Skeletal muscle tissue (tissue), 4 donors: ENCODE data around the gene NOTCH1. TPM values are rescaled to one million over a fixed set of nuclear protein-coding genes. Genes with fewer than 3 reads are reported as not detected.
A peak's percentile ranks its signal among the peaks of the same experiment; 100 is the strongest.

Experiments used
- H3K27ac ChIP-seq: one replicate; pipeline ENCODE4 v1.7.0; 2013; ENCODE audit warnings: mild to moderate bottlenecking, low read depth, low read length, inconsistent platforms
- H3K27me3 ChIP-seq, 3 donors: one replicate each; pipeline ENCODE4 v1.7.0; 2013; ENCODE audit warnings: low read length in 3 of 3; ENCODE audit not compliant: control insufficient read depth in 3 of 3, insufficient read depth in 3 of 3
- H3K36me3 ChIP-seq, 3 donors: one replicate each; pipeline ENCODE4 v1.7.0; 2013; ENCODE audit warnings: low read length in 3 of 3; ENCODE audit not compliant: control insufficient read depth in 3 of 3, insufficient read depth in 3 of 3
- H3K4me1 ChIP-seq, 3 donors: one replicate each; pipeline ENCODE4 v1.7.0; 2013; ENCODE audit warnings: low read length in 3 of 3, mild to moderate bottlenecking in 3 of 3; ENCODE audit not compliant: control insufficient read depth in 3 of 3, insufficient read depth in 3 of 3
- H3K4me3 ChIP-seq, 3 donors: one replicate each; pipeline ENCODE4 v1.7.0; 2013; ENCODE audit warnings: low read length in 3 of 3
- H3K9ac ChIP-seq, 3 donors: one replicate each; pipeline ENCODE4 v1.7.0; 2013; ENCODE audit warnings: low read length in 3 of 3, mild to moderate bottlenecking in 3 of 3, moderate library complexity in 2 of 3, low read depth in 1 of 3
- H3K9me3 ChIP-seq, 3 donors: one replicate each; pipeline ENCODE4 v1.7.0; 2013; ENCODE audit warnings: low read length in 3 of 3; ENCODE audit not compliant: control insufficient read depth in 3 of 3
- total RNA-seq: library from RNA; depleted of rRNA; stranded (reverse); fragments of >200 nt; gene quantifications from one replicate; pipeline ENCODE4 v1.2.3, GENCODE V29; 2014
- donor health status: Osteomylitis.

NOTCH1 gene
- total RNA-seq, 1 donor from 2014 or later = 69.4 TPM

DNA sequence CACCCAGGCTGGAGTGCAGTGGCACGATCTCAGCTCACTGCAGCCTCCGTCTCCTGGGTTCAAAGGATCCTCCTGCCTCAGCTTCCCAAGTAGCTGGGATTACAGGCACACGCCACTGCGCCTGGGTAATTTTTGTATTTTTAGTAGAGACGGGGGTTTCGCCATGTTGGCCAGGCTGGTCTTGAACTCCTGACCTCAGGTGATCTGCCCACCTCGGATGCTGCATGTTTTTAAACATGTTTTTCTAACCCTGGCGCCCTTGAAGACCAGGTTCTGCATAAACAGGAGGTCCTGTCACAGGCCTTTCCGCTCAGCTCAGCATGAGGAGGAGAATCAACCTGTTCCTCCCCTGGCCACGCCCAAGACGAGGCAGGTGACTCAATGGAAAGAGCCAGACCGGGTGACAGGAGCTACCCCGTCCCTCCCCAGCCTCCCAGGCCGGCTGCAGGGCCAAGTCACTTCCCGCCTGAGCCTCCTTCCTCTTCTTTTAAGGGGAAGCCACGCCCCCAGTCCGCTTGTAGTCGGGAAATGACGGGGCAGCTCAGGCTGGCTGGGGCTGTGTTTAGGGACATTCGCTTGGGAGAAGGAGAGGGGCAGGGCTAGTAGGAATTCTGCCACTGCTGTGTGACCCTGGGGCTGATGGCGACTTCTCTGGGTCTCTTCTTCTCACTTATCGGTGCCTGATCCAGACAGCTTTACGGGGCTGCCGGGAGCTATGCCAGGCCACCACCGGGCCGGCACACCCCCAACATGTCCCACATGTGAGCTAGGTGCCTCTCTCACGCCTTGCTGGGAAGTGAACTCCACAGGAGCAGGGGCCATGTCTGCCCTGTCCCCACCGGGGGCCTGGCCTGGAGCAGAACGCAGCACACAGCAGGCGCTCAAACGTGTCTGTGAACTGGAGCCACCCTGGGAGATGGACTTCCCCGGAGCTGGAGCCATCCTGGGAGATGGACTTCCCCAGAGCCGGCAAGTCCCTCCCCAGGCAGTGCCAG lies 6.1 kb downstream of the NOTCH1 start:
- Histone ChIP-seq H3K27me3 (no peaks in the 10 kb centered on the region), H3K4me3 (peak overlapping the region; percentile 13 to 40 (median 38)), H3K4me1 (peaks cover 44 to 70% (median 58%) of the 10 kb centered on the region in 3 donors), H3K9ac (peak overlapping the region; percentile 45 to 66 (median 51)), H3K9me3 (no peaks in the 10 kb centered on the region), H3K27ac (peak overlapping the region; percentile 85), H3K36me3 (peaks cover 2 to 5% (median 3%) of the 10 kb centered on the region in 3 donors)

DNA sequence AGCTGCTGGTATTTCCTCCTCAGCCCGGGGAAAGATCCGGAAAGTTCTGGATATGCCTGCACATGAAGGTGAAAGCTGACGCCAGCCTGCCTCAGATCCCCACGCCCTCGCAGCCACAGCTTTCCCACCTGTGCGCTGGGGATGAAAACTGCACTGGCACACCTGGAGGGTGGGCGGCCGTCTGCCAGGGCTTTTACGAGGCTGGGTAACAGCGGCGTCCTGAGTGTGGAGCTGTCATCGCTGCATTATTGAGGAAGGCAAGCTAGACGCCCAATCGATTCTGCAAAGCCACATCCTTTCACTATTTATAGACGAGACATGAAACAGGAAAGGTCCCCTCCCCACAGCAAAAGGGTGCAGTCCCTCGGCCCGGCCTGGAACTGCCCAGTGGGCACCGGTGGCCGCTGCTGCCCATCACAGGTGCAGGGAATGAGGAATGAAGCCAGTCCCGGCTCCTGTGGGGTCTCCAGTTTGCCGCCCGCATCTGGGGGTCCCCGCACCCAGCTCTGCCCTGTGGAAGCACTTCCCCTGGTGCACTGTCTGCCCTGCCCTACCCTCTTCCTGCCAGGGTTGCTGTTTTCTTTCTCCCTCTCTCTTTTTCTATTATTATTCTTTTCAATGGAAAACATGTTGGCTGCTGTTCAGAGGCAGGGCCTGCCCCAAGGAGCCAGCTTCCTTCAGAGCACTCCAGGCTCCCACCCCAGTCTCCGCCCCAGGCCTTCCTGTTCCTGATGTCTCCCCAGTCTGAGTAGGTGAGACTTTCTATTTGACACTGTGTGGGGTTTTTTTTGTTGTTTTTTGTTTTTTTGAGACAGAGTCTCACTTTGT lies 7.0 kb downstream of the NOTCH1 start:
- H3K27ac ChIP-seq = peak overlapping the region; percentile 85
- peak overlapping the region in 1 of 3 donors; percentile 6 for H3K4me3 ChIP-seq
- peaks cover 2 to 3% (median 3%) of the 10 kb centered on the region in 3 donors for H3K36me3 ChIP-seq
- peaks cover 48 to 70% (median 61%) of the 10 kb centered on the region in 3 donors for H3K4me1 ChIP-seq
- H3K9ac ChIP-seq = no peak overlapping the region
- H3K9me3 ChIP-seq = no peaks in the 10 kb centered on the region
- H3K27me3 ChIP-seq = no peaks in the 10 kb centered on the region

DNA sequence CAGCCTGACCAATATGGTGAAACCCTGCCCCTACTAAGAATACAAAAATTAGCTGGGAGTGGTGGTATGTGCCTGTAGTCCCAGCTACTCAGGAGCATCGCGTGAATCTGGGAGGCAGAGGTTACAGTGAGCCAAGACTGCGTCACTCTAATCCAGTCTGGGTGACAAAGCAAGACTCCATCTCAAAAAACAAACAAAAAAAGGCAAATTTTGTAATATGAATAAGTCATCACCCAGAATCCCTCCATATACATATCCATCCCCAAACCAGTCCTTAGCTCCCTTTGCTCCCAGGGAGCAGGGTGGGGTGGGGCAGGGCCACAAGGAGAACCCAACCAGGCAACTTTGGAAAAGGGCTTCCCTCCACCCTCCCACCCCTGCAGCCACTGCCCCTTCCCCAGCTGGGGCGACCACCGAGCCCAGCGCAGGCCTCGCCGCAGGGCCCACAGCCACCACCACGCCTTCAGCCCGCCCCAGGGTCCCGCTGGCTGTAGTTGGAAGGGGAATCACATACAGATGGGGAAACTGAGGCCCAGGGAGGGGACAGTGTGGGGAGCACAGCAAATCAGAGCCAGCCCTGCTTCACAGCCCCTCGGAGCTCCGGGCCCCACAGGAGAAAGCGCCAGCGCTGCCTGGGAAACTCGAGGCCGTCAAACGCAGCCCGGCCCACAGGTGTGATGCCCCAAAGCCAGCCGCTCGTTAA lies 7.8 kb downstream of the NOTCH1 start:
- no peaks in the 10 kb centered on the region for H3K9me3 ChIP-seq
- H3K4me1 ChIP-seq = peaks cover 43 to 69% (median 59%) of the 10 kb centered on the region in 3 donors
- H3K27ac ChIP-seq = no peak overlapping the region
- H3K27me3 ChIP-seq = no peaks in the 10 kb centered on the region
- H3K9ac ChIP-seq = no peak overlapping the region
- no peak overlapping the region for H3K4me3 ChIP-seq
- H3K36me3 ChIP-seq = peaks cover 2 to 3% (median 2%) of the 10 kb centered on the region in 3 donors

DNA sequence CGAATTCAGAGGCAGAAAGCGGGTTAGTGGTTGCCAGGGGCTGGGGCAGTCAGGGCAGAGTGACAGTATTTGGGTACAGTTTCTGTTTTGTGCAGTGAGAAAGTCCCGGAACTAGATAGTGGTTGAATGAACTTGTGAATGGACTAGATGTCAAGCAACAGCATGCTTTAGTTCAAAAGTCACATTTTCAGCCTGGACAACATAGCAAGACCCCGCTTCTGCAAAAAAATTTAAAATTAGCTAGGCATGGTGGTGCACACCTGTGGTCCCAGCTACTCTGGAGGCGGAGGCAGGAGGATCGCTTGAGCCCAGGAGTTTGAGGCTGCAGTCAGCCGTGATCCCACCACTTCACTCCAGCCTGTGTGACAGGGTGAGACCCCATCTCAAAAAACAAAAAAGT lies 8.4 kb downstream of the NOTCH1 start:
- Histone ChIP-seq H3K4me3 (no peak overlapping the region), H3K4me1 (peaks cover 41 to 69% (median 60%) of the 10 kb centered on the region in 3 donors), H3K27ac (no peak overlapping the region), H3K9me3 (no peaks in the 10 kb centered on the region), H3K9ac (no peak overlapping the region), H3K36me3 (peaks cover 2 to 3% (median 2%) of the 10 kb centered on the region in 3 donors), H3K27me3 (no peaks in the 10 kb centered on the region)

DNA sequence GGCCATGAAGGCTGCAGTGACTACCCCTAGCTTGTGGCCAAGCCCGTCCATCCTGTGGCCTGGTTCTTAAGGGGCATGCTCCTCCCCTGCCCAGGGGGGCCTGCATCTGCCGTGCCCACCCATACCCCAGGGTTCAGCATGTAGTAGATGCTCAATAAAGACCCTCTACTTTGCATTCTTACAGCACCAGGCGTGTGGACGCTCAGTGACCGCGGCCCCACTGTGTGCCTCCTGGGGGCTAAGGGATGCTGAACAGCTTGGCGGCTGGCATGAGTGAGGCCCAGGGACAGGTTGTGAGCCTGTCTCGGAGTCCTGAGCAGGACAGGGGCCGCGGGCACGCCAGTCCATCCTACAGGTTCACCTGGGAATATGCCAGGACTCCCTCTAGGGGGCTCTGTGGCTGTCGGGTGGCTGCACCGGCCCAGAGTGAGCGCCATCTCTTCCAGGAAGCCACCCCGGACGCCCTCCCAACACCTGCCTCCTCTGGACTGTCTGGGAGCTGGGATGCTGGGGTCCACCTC lies 9.1 kb downstream of the NOTCH1 start:
- Histone ChIP-seq H3K36me3 (peaks cover 0 to 3% (median 2%) of the 10 kb centered on the region in 3 donors), H3K27me3 (no peaks in the 10 kb centered on the region), H3K9me3 (no peaks in the 10 kb centered on the region), H3K9ac (no peak overlapping the region), H3K4me3 (no peak overlapping the region), H3K27ac (no peak overlapping the region), H3K4me1 (peaks cover 38 to 71% (median 63%) of the 10 kb centered on the region in 3 donors)

DNA sequence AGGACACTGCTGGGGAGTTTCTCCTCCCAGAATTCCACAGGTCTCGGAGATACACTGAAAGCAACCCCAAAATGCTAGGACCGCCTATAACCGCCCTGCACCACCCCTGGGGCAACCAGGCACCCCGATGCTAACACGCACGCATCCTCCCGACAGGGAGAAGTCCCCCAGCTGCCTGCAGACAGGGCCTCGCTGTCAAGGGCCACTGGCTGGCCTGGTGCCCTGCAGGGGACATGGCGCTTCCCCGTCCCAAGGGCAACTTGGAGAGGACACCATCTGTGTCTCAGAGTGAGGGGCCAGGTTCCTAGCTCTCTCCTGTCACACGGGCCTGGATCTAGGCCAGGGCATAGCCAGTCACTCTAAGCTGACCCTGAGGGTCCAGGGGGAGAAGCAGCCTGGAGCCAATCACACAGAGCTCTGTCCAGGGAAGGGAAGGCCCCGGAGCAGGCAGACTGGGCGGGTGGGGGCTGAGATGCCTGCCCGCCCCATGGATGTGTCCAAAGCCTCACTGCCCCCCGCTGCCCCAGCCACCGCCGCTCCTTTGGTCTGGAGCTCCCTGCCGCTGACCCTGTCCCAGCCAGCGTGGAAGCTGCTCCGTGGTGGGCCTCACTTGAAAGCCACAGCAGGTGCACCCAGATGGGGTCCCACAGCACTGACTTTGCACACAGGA lies 9.7 kb downstream of the NOTCH1 start:
- peaks cover 0 to 3% (median 2%) of the 10 kb centered on the region in 3 donors for H3K36me3 ChIP-seq
- H3K4me1 ChIP-seq = peaks cover 35 to 69% (median 62%) of the 10 kb centered on the region in 3 donors
- H3K9ac ChIP-seq = no peak overlapping the region
- peaks cover 0 to under 1% (median 0%) of the 10 kb centered on the region in 3 donors for H3K27me3 ChIP-seq
- H3K9me3 ChIP-seq = no peaks in the 10 kb centered on the region
- no peak overlapping the region for H3K27ac ChIP-seq
- H3K4me3 ChIP-seq = no peak overlapping the region

DNA sequence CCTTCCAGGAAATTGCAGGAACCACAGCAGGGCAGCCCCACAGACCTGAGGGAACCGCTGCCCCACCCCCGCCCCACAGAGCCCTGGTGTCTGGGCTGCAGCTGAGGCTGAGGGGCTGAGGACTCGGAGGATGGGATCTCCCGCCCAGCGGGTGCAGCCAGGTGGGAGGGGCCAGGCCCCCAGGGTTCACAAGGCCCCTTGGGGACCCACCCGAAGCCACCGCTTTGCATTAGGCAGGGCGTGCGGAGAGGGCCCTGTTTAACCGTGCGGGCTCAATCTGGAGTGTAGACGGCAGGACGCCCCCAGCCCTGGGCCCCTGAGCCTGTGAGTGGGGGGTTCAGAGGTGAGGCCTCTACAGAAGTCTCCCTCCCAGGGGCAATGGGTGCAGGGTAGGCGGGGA lies 10.8 kb downstream of the NOTCH1 start:
- Histone ChIP-seq H3K4me3 (no peak overlapping the region), H3K27me3 (peaks cover 0 to 3% (median 0%) of the 10 kb centered on the region in 3 donors), H3K4me1 (peaks cover 29 to 66% (median 62%) of the 10 kb centered on the region in 3 donors), H3K9ac (no peak overlapping the region), H3K9me3 (no peaks in the 10 kb centered on the region), H3K27ac (no peak overlapping the region), H3K36me3 (peaks cover 0 to 3% (median 2%) of the 10 kb centered on the region in 3 donors)

DNA sequence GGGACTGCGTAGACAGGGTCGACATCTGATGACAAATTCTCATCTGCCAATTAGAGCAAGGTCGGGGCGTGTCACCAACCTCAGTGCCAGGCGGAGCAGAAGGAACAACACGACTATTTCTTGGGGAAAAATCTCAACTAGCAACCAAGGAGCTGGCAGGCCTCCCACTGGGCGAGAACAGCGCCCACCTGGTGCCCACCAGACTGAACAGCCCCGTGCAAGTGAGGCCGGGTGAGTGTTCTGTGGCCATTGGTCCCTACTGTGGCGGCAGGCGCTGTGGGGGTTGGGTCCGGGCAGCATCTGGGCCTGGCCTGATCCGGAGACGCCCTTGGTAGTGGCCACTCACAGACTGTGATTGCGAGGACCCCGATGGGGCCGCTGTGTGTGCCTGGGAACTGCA lies 11.5 kb downstream of the NOTCH1 start:
- Histone ChIP-seq H3K4me1 (peaks cover 29 to 67% (median 64%) of the 10 kb centered on the region in 3 donors), H3K27ac (no peak overlapping the region), H3K9me3 (no peaks in the 10 kb centered on the region)

DNA sequence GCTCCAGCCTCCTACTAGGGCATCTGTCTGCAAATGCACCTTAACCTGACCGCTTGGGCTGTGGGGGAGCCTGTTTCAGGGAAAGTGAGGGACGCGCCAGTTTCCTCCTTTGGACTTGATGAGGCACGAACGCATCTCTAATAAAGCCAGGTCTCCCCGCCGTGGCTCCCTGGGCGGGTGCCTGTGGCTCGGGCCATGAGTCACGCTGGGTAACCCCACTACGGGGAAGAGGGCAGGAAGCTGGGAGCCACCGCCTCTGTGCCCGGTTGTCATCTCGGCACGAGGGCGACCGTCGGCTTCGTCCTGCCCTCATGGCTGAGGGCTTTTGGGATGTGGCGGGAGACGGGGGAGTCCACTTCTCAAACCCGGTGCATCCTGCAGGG lies 12.1 kb downstream of the NOTCH1 start:
- Histone ChIP-seq H3K9me3 (no peaks in the 10 kb centered on the region), H3K9ac (no peak overlapping the region), H3K27me3 (peaks cover 0 to 4% (median 4%) of the 10 kb centered on the region in 3 donors), H3K4me3 (no peak overlapping the region), H3K27ac (peak overlapping the region; percentile 56), H3K4me1 (peaks cover 31 to 71% (median 67%) of the 10 kb centered on the region in 3 donors), H3K36me3 (peaks cover 0 to 3% (median 2%) of the 10 kb centered on the region in 3 donors)

More for the DNA sequence above, 11.5 kb downstream of the NOTCH1 start:
- Histone ChIP-seq H3K27me3 (peaks cover 0 to 3% (median 0%) of the 10 kb centered on the region in 3 donors), H3K4me3 (no peak overlapping the region), H3K9ac (no peak overlapping the region), H3K36me3 (peaks cover 0 to 3% (median 2%) of the 10 kb centered on the region in 3 donors)
